Activated naive CD8-positive, alpha-beta T cell treated with anti-CD3 and anti-CD28 coated beads, Interleukin-2, amount 50 U/mL, for 24 hours (primary cell): ENCODE measurements around the gene ARHGAP27.

Experiments
- ATAC-seq: fragments of 150-1000 bp; cut with Tn5 transposase; one replicate; pipeline ENCODE4 v1.10.0; 2021
- DNase-seq: peaks from one replicate; pipeline ENCODE4 v3.0.0; 2021
- H3K27ac Mint-ChIP-seq: one replicate; pipeline ENCODE4 v1.8.0; 2021; ENCODE audit warnings: mild to moderate bottlenecking, mixed read lengths
- H3K27me3 Mint-ChIP-seq: one replicate; pipeline ENCODE4 v1.8.0; 2021; ENCODE audit warnings: mixed read lengths
- H3K36me3 Mint-ChIP-seq: one replicate; pipeline ENCODE4 v1.8.0; 2021; ENCODE audit warnings: low read depth, mixed read lengths
- H3K4me1 Mint-ChIP-seq: one replicate; pipeline ENCODE4 v1.8.0; 2021; ENCODE audit warnings: mixed read lengths
- H3K4me3 Mint-ChIP-seq: one replicate; pipeline ENCODE4 v1.8.0; 2021; ENCODE audit warnings: mild to moderate bottlenecking, moderate library complexity, mixed read lengths
- H3K9me3 Mint-ChIP-seq: one replicate; pipeline ENCODE4 v1.8.0; 2021; ENCODE audit warnings: mixed read lengths

The ARHGAP27 gene

DNA sequence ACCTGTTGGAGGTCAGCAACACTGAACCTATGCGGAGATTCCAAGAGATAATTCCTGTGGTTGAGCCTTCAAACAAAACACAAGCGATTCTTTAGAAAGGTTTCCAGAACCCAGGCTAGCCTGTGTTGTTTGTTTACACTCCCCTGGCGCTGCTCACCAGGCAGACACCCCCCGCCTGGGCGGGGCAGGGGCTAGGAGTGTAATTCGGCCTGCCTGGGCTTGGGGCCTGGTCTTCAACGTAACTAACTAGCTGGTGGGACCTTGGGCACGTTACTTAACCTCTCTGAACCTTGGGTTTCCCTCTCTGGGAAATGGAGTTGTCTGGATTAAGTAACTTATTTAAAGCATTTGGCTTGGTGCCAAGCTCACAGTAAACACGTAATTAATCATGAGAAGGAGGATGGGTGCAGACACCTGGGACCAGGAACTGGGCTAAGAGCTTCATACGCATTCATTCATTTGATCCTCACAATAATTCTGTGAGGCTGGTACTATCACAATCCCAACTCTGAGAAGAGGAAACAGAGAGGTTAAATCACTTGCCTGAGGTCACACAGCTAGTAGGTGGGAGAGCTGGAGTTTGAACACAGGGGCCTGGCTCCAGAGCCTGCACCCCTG lies 7.6 kb upstream of the ARHGAP27 start:
- Mint-ChIP-seq H3K4me3 (no peak overlapping the region), H3K36me3 (peaks cover 6% of the 10 kb centered on the region), H3K4me1 (peaks cover 15% of the 10 kb centered on the region), H3K9me3 (no peaks in the 10 kb centered on the region), H3K27ac (no peak overlapping the region), H3K27me3 (no peaks in the 10 kb centered on the region)
- ATAC-seq = no peak
- DNase-seq = no peak

DNA sequence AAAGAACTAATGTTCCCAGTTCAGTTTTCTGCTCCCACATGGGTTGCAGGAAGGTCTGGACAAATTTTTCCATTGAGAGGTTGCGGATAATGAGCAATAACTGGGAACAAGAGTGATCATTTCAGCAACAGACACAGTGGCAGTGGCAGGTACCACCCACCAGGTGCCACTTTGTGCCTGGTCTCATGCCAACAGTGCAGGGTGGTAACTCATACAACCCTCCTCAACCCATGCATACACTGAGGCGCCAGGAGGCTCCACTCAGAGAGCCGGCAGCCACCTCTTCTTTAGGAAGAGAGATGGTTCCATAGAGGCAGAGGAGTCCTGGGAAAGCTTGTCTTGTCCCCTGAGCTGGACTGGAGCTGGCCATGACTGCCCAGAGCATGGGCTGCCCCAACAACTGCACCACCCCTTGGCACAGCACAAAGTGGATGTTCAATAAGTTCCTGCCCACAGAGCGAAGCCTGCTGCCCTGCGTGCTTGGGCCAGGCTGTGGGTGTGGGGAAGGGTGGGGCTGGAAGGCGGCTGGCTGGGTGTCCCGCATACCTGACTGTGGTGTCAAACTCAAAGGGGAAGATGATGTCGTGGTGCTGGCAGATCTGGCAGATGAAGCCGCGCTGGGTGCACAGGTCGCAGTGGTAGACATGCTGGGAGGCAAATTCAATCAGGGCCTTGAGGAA lies 6.4 kb upstream of the ARHGAP27 start:
- H3K36me3 Mint-ChIP-seq = peaks cover 2% of the 10 kb centered on the region
- H3K4me3 Mint-ChIP-seq = no peak overlapping the region
- no peak for ATAC-seq
- peaks cover 14% of the 10 kb centered on the region for H3K4me1 Mint-ChIP-seq
- H3K27ac Mint-ChIP-seq = no peak overlapping the region
- no peaks in the 10 kb centered on the region for H3K27me3 Mint-ChIP-seq
- H3K9me3 Mint-ChIP-seq = no peaks in the 10 kb centered on the region
- no peak for DNase-seq

DNA sequence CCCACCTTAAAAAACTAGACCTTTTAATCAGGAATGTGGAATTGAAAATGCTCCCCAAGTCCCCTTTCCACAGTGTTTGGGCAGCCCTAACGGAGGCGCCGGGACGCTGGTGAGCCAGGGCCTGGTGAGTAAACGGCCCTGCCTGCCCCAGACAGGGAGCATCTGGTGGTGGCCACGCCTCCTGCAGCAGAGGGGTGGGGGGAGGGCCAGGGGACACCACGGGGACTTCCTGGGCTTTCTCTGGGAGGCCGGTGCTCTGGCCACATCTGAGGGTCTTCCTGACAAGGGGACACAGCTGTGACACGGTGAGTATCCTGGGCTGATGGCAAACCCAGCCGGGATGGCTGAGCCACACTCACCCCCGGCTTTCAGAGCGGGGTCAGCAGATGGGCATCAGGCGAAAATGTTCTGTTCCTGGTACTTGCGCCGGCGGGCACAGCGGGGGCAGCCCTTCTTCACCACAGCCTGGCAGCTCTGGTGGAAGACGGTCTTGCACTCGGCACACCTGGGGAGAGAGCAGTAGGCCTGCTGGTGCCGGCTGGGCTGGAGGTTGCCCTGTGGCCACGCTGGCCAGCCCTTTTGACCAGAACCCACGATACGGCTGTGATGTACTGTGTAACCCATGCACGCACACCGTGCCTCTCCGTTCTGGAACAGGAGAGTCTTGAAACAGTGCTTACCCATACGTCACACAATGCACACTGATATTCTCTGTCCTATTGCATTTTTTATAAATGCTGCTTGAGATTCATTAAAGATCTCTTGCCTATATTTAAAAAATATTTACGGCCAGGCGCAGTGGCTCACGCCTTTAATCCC lies 5.0 kb upstream of the ARHGAP27 start:
- ATAC-seq = no peak
- Mint-ChIP-seq H3K27me3 (peaks cover 2% of the 10 kb centered on the region), H3K36me3 (peaks cover 2% of the 10 kb centered on the region), H3K4me1 (peaks cover 14% of the 10 kb centered on the region), H3K27ac (no peak overlapping the region), H3K4me3 (no peak overlapping the region), H3K9me3 (no peaks in the 10 kb centered on the region)
- no peak for DNase-seq

DNA sequence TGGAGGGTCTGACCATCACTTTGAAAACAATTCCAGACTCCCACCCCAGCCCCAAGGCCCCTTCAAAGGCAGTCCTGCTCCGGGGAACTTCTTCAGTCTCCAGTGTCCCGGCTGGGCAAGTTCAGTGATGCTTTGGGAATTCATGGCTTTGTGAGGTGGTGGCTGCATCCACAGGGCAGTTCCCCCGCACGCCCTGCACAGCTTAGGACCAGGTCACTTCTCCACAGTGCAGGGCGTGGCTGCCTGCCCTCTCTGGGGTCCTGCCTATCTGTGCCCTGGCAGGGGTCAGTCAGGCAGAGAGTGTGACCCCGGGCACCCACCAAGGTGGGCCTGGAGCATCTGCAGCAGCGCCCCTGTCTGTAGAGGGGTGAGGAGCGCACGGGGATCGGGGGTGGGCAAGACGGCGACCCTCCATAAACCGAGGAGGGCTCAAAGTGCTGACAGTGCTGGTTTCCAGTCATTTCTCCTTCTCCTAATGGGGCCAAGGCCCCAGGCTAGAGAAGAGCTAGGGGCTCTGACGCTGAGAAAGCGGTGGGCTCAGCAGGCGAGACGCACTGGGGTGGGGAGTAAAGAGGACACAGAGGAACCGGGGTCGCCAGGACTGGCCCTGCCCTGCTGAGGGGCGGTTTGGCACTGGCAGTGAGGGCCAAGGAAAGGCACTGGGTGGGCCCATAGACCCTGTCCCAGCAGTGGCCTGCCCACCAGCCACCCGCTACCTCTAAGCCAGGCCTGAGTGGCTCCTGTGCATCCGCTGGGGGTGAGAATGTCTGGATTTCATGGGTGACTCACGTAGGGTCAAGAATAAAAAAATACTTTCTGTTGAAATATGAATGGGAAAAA lies 4.2 kb upstream of the ARHGAP27 start:
- H3K4me3 Mint-ChIP-seq = no peak overlapping the region
- H3K4me1 Mint-ChIP-seq = peaks cover 14% of the 10 kb centered on the region
- no peak overlapping the region for H3K27ac Mint-ChIP-seq

DNA sequence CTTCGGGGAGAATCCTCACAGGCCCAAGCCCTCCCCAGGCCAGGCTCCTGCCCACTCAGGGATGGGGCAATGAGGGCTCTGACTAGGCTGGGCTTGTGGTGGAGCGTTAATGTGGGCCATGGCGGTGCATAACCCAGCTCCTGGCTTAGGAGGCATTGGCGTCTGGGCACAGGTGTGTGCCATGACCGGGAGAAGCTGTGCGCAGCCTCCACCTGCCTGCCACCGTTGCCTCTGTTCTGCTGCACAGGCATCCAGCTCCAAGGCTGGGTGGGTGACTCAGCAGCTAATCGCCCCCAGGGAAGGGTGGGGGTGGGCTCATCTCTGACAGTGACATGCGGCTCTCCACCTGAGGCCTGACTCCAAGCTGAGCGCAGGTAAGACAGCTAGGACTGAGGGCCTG lies 3.5 kb upstream of the ARHGAP27 start:
- no peak for ATAC-seq

More for the DNA sequence above, 4.2 kb upstream of the ARHGAP27 start:
- peaks cover 2% of the 10 kb centered on the region for H3K27me3 Mint-ChIP-seq
- ATAC-seq (no peak), DNase-seq (no peak)
- no peaks in the 10 kb centered on the region for H3K9me3 Mint-ChIP-seq
- peaks cover 2% of the 10 kb centered on the region for H3K36me3 Mint-ChIP-seq

DNA sequence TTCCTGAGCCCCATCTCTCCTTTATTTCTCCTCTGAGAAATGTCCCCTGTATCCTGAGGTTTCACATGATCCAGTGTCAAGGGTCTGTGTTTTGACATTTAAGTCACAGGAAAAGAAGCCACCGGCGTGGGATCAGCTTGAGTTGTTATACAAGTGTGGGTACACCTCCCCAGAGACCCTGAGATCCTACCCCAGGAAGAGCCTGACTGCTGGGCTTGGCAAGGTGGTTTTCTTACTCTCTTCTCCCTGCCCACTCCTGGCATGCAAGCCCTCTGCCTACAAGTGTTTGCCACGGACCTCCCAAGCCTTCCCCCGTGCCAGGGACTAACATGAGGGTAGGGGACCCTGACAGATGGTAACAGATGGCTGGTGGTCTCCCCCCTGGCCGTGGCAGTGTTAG lies 2.8 kb upstream of the ARHGAP27 start:
- Mint-ChIP-seq H3K9me3 (no peaks in the 10 kb centered on the region), H3K27ac (no peak overlapping the region), H3K4me3 (no peak overlapping the region), H3K27me3 (peaks cover 2% of the 10 kb centered on the region), H3K36me3 (peaks cover 2% of the 10 kb centered on the region), H3K4me1 (peaks cover 13% of the 10 kb centered on the region)
- no peak for DNase-seq
- no peak for ATAC-seq

More for the DNA sequence above, 3.5 kb upstream of the ARHGAP27 start:
- DNase-seq = no peak
- peaks cover 2% of the 10 kb centered on the region for H3K27me3 Mint-ChIP-seq
- H3K9me3 Mint-ChIP-seq = no peaks in the 10 kb centered on the region
- H3K36me3 Mint-ChIP-seq = peaks cover 2% of the 10 kb centered on the region
- H3K27ac Mint-ChIP-seq = no peak overlapping the region
- H3K4me3 Mint-ChIP-seq = no peak overlapping the region
- H3K4me1 Mint-ChIP-seq = peaks cover 14% of the 10 kb centered on the region

DNA sequence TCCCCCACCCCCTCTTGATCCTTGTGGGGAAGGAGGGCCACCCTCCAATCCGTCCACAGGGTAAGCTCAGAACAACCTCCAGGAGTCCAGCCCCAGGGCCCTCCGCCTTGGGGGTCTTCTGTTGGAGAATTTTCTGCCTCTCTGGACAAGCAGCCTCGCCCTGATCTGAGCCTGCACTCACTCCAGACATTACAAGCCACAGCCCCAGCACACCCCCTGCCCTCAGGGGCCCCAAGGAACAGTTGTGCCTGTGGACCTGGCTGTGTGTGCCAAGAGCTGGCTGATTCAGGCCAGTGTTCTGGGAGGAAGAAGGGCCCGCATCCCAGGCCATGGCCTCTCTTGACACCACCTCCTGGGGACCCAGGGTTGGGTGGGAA lies 477 bp upstream of the ARHGAP27 start:
- H3K9me3 Mint-ChIP-seq = no peaks in the 10 kb centered on the region
- H3K4me1 Mint-ChIP-seq = peaks cover 21% of the 10 kb centered on the region
- no peak overlapping the region for H3K27ac Mint-ChIP-seq
- ATAC-seq (no peak), DNase-seq (no peak)
- peaks cover 8% of the 10 kb centered on the region for H3K27me3 Mint-ChIP-seq
- H3K4me3 Mint-ChIP-seq = peak overlapping the region; percentile 49
- H3K36me3 Mint-ChIP-seq = no peaks in the 10 kb centered on the region

DNA sequence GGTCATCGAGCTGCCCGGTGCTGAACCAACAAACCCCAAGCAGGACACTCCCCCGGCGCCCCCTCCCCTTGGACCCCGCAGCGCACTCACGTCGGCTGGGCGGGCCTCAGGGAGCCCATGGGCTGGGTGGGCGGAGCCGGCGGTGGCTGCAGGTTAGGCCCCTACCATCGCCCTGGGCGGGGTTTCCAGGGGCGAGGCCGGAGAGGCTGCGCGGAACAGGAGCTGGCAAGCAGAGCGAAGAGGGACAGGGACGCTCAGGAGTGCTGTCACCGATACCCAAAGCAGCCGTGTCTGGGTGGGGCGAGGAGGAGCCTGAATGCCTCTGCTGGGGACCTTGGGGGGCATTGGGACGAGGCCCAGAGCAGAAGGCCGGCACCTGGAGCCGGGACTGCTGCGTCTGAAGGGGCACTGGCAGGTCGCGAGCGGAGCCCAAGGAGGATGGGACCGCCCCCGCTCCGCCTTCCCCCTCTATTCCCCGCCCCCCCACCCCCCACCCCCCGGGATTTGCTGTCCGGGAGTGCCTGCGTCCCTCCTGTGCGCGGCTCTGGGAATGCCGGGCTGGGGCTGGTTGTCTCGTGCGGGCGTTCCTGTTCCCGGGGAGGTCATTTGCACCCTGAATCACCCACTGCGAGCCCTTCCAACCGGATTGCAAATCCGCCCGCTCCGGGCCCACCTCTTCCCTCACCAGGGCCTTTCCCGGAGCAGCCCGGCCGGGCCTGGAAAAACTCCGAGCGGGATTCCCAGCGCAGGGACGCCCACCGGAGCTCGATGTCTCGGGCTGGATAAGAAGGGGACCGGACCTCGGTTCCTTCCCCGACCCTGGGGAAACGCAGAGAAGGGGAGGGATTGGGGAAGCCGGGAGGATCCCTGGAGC lies 902 bp downstream of the ARHGAP27 start:
- peak; percentile 82 for DNase-seq
- ATAC-seq = peak; percentile 74
- H3K4me1 Mint-ChIP-seq = peaks cover 22% of the 10 kb centered on the region
- peak overlapping the region; percentile 77 for H3K4me3 Mint-ChIP-seq
- peaks cover 8% of the 10 kb centered on the region for H3K27me3 Mint-ChIP-seq
- no peaks in the 10 kb centered on the region for H3K9me3 Mint-ChIP-seq
- no peak overlapping the region for H3K27ac Mint-ChIP-seq
- no peaks in the 10 kb centered on the region for H3K36me3 Mint-ChIP-seq

DNA sequence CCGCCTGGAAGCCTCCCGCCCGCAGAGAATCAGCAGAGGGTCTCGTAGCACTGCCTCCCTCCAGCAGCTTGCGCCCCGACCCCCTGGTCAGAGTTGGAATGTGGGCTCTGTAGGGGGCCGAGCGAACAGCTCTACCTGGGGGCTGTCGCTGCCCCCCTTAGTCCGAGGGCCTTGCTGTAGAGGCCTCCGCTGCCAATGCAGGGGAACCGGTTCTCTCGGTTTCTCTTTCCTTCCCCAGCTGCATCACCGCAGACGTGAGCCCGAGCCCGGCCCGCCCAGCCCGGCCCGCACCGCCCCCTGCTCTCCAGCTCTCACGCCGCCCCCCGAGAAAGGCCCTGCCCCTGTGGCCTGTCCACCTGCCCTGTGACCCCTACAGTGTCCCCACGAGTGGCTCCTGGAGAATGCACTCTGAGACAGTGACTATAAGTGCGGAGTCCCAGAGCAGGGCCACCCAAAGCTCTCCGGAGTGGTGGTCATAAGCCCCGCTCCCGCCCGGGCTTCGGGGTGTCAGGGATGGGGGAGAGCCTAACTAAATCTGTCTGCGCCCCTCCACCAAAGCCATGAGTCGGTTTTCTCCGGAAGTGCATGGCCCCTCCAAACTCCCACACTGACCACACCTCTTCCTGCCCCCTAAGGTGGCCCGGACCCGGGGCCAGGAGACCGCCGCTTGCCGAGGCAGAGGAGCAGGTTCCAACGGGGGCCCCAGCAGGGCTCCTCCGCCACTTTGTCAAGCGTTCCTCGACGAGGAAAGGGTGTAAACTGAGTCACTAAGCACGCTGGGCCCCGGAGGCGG lies 1.7 kb downstream of the ARHGAP27 start:
- ATAC-seq = peak; percentile 38
- no peaks in the 10 kb centered on the region for H3K36me3 Mint-ChIP-seq
- H3K9me3 Mint-ChIP-seq = no peaks in the 10 kb centered on the region
- H3K27me3 Mint-ChIP-seq = peaks cover 8% of the 10 kb centered on the region
- H3K4me1 Mint-ChIP-seq = peaks cover 22% of the 10 kb centered on the region
- H3K4me3 Mint-ChIP-seq = peak overlapping the region; percentile 77
- DNase-seq = peak; percentile 52
- H3K27ac Mint-ChIP-seq = no peak overlapping the region

DNA sequence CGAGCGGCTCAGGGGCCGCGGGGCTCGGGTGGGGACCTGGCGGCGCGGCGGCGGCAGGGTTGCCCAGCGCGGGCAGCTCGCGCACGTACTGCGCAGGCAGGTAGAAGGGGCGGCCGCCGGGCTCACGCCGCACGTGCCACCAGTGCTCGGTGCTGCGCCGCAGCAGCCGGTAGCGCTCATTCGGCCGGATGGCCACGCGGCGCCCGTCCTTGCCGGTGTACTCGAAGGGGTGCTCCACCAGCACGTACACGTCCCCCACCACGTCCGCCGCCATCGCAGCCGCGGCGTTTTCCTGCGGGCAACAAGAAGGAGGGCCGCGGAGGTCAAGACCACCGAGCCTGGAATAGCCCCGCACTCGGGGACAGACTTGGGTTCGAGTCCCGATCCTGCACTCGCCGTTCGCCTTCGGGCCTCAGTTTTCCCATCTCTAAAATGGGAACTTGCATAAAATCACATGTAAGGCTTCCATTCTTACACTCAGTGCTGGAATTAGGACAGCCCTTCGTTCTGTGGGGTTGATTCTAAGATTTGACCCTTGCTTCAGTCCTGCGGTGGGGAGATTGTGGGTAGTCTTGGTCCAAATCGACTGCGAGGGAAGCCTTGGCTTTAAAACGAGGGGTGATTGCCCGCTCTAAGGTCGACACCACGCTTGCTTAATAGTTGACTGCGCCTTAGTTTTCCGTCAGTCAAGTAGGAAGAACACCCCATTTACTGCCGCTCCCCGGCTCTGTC lies 2.5 kb downstream of the ARHGAP27 start:
- H3K27me3 Mint-ChIP-seq = peaks cover 8% of the 10 kb centered on the region
- H3K27ac Mint-ChIP-seq = no peak overlapping the region

DNA sequence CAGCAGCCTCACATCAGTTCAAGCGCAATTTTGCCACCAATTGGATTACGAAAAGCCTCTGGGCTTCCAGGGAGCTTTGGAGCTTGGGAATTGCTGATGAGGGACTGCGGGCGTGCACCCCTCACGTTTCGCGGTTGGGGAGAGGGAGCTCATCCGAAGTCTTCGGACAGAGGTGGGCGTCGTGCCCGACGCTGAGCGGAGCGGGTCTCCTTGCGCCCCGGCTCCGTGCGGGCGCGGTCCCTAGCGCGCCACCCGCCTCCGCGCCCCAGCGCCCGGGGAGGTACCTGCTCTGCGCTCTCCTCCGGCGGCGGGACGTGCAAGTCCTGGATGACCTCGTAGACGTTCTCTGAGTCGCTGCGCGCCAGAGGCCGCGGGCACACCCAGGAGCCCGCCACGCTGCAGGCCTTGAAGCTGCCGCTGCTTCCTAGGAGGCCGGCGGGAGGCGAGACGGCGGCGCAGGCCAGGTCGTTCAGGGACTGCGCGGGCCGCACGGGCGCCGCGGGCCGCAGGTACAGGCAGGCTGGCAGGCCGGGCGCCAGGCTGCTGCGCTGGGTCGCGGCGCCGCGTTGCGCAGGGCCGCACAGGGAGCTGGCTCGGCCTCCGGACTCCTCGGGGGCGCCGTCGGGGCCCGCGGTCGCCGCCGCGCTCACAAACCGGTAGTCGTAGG lies 3.2 kb downstream of the ARHGAP27 start:
- H3K27me3 Mint-ChIP-seq = peaks cover 8% of the 10 kb centered on the region
- no peaks in the 10 kb centered on the region for H3K9me3 Mint-ChIP-seq
- H3K36me3 Mint-ChIP-seq = no peaks in the 10 kb centered on the region
- no peak for DNase-seq
- H3K4me3 Mint-ChIP-seq = no peak overlapping the region
- no peak overlapping the region for H3K27ac Mint-ChIP-seq
- no peak for ATAC-seq
- H3K4me1 Mint-ChIP-seq = peaks cover 22% of the 10 kb centered on the region

More for the DNA sequence above, 2.5 kb downstream of the ARHGAP27 start:
- ATAC-seq (no peak), DNase-seq (no peak)
- H3K36me3 Mint-ChIP-seq = no peaks in the 10 kb centered on the region
- H3K4me1 Mint-ChIP-seq = peaks cover 22% of the 10 kb centered on the region
- H3K4me3 Mint-ChIP-seq = peak overlapping the region; percentile 77
- no peaks in the 10 kb centered on the region for H3K9me3 Mint-ChIP-seq

DNA sequence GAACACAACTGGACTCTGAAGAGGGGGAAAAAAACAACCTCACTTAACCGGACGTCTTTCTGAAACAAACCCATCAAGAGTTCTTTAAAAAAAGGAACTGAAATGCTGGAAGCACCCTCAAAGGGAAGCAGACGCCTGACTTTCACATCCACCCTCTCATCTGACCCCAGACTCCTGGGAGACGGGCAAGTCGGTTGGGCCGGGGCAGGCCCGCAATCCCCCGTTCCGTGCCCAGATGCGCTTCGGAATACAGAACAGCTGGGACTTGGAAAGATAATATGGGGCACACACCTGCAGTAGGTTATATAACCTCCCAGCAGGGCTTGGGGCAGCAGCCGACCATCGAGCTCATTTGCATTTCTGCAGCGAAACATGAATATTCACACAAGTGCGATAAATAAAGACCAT lies 3.7 kb downstream of the ARHGAP27 start:
- peaks cover 8% of the 10 kb centered on the region for H3K27me3 Mint-ChIP-seq
- H3K9me3 Mint-ChIP-seq = no peaks in the 10 kb centered on the region
- H3K4me1 Mint-ChIP-seq = peaks cover 22% of the 10 kb centered on the region
- no peaks in the 10 kb centered on the region for H3K36me3 Mint-ChIP-seq
- ATAC-seq = no peak
- no peak overlapping the region for H3K27ac Mint-ChIP-seq
- peak overlapping the region; percentile 44 for H3K4me3 Mint-ChIP-seq
- no peak for DNase-seq
